A549 (cell line): Measurements from ENCODE around the gene CENPB. TPM values are rescaled to one million over a fixed set of nuclear protein-coding genes. Genes with fewer than 3 reads are reported as not detected.
A peak's percentile ranks its signal among the peaks of the same experiment; 100 is the strongest.

Experiments used
- ATAC-seq, 2 experiments: fragments of 200-7000 bp in 1 of 2; fragments of >200 bp in 1 of 2; cut with Nextera tagmentation in 1 of 2; cut with Tn5 transposase in 1 of 2; 3 replicates each; pipeline versions ENCODE4 v1.8.0 to v1.9.1; 2018 to 2020; ENCODE audit warnings: mild to moderate bottlenecking in 1 of 2, moderate library complexity in 1 of 2
- CTCF ChIA-PET: fragments of 300-600 bp; sonication (Branson Sonifier 250); formaldehyde crosslinking; extraction: SDS; loops from one replicate; lab custom pipeline; 2021; ENCODE audit warnings: antibody characterized with exemption, inconsistent platforms; lab: Yijun Ruan, JAX
- POLR2A ChIA-PET: fragments of 350-600 bp; formaldehyde crosslinking; extraction: SDS; loops from one replicate; lab custom pipeline; 2021; ENCODE audit warnings: antibody characterized with exemption, inconsistent platforms; lab: Yijun Ruan, JAX
- DNase-seq, 2 experiments: peaks; one replicate each; pipeline versions ENCODE4 v3.0.0 to v3.0.0-alpha.2; 2011 to 2016; ENCODE audit warnings: low read depth in 1 of 2, low spot score in 1 of 2
- FAIRE-seq: peaks from 2 replicates; lab custom pipeline; 2011; peaks lifted over from hg19 to GRCh38; lab: Jason Lieb, UNC
- H3K27ac ChIP-seq, 2 experiments: fragments of >200 bp; sonication (Bioruptor Twin); formaldehyde crosslinking; 3 replicates each; pipeline ENCODE4 v1.5.1; 2016 to 2017
- H3K4me1 ChIP-seq: fragments of >200 bp; sonication (Bioruptor Twin); formaldehyde crosslinking; 3 replicates; pipeline ENCODE4 v1.6.1; 2016
- H3K4me2 ChIP-seq: fragments of >200 bp; sonication (Bioruptor Twin); formaldehyde crosslinking; 3 replicates; pipeline ENCODE4 v1.6.1; 2016
- H3K4me3 ChIP-seq: fragments of >200 bp; sonication (Bioruptor Twin); formaldehyde crosslinking; 3 replicates; pipeline ENCODE4 v1.5.1; 2016
- H3K9me3 ChIP-seq: fragments of >200 bp; sonication (Bioruptor Twin); formaldehyde crosslinking; 3 replicates; pipeline ENCODE4 v1.6.1; 2016
- CEBPB ChIP-seq, 2 experiments: fragments of >200 bp in 1 of 2; sonication (Bioruptor Twin) in 1 of 2; formaldehyde crosslinking in 1 of 2; IDR thresholded peaks; 2 replicates each; pipeline ENCODE4 v1.6.1; 2012 to 2016
- CHD4 ChIP-seq: fragments of 200-600 bp; sonication (generic); IDR thresholded peaks from 2 replicates; pipeline ENCODE4 v1.6.1; 2016; ENCODE audit warnings: antibody characterized with exemption, mild to moderate bottlenecking, borderline replicate concordance
- EHMT2 ChIP-seq: fragments of 200-600 bp; sonication (generic); IDR thresholded peaks from 2 replicates; pipeline ENCODE4 v1.6.1; 2016; ENCODE audit warnings: antibody characterized with exemption, low read depth, mild to moderate bottlenecking, moderate library complexity
- EP300 ChIP-seq, 2 experiments: fragments of >200 bp; sonication (Bioruptor Twin); formaldehyde crosslinking; IDR thresholded peaks; 2 replicates in 1 of 2; 3 replicates in 1 of 2; pipeline ENCODE4 v1.6.1; 2016 to 2017
- FOSL2 ChIP-seq, 2 experiments: fragments of 450-650 bp in 1 of 2; fragments of >200 bp in 1 of 2; sonication (Bioruptor Twin) in 1 of 2; formaldehyde crosslinking; IDR thresholded peaks; 2 replicates each; pipeline versions ENCODE4 v1.5.0 to v1.6.1; 2016 to 2020; ENCODE audit warnings: mild to moderate bottlenecking in 1 of 2, moderate library complexity in 1 of 2
- FOXS1 ChIP-seq: fragments of 250-450 bp; sonication (Bioruptor Pico); IDR thresholded peaks from 2 replicates; pipeline ENCODE4 v1.5.0; 2020; ENCODE audit warnings: mild to moderate bottlenecking, moderate library complexity
- GATA3 ChIP-seq: IDR thresholded peaks from 2 replicates; pipeline ENCODE4 v1.6.1; 2012; ENCODE audit warnings: borderline replicate concordance
- HDAC2 ChIP-seq: fragments of 200-600 bp; sonication (generic); IDR thresholded peaks from 2 replicates; pipeline ENCODE4 v1.6.1; 2016
- JUNB ChIP-seq: fragments of >200 bp; sonication (Bioruptor Twin); formaldehyde crosslinking; IDR thresholded peaks from 2 replicates; pipeline ENCODE4 v1.6.1; 2016
- MAFK ChIP-seq: fragments of 450-650 bp; IDR thresholded peaks from 2 replicates; pipeline ENCODE4 v1.6.1; 2014; ENCODE audit not compliant: partially characterized antibody
- MYC ChIP-seq: IDR thresholded peaks from 2 replicates; pipeline ENCODE4 v1.6.1; 2012; ENCODE audit warnings: mild to moderate bottlenecking, inconsistent platforms, low read length, improper control_type of control experiment, borderline replicate concordance
- NPAS2 ChIP-seq: fragments of 250-450 bp; sonication (Bioruptor Pico); IDR thresholded peaks from 2 replicates; pipeline ENCODE4 v1.8.0; 2022; ENCODE audit warnings: mild to moderate bottlenecking, moderate library complexity, borderline replicate concordance
- NR3C1 ChIP-seq: fragments of >200 bp; sonication (Bioruptor Twin); formaldehyde crosslinking; IDR thresholded peaks from 3 replicates; pipeline ENCODE4 v1.6.1; 2017
- POLR2AphosphoS2 ChIP-seq: conservative IDR thresholded peaks from 2 replicates; pipeline ENCODE4 v1.6.1; 2012; ENCODE audit warnings: low read length, improper control_type of control experiment, inconsistent platforms
- RNF2 ChIP-seq: fragments of 200-600 bp; sonication (generic); IDR thresholded peaks from 2 replicates; pipeline ENCODE4 v1.6.1; 2016; ENCODE audit warnings: low read depth, mild to moderate bottlenecking, antibody characterized with exemption, moderate library complexity, borderline replicate concordance
- SMC3 ChIP-seq: fragments of >200 bp; sonication (Bioruptor Twin); formaldehyde crosslinking; IDR thresholded peaks from 3 replicates; pipeline ENCODE4 v1.6.1; 2018; ENCODE audit warnings: inconsistent platforms
- TFCP2L1 ChIP-seq: fragments of 250-450 bp; sonication (Bioruptor Pico); IDR thresholded peaks from 2 replicates; pipeline ENCODE4 v1.5.0; 2021; ENCODE audit warnings: mild to moderate bottlenecking
- TP53 ChIP-seq: fragments of 250-450 bp; sonication (Bioruptor Pico); IDR thresholded peaks from 2 replicates; pipeline ENCODE4 v1.5.0; 2021; ENCODE audit warnings: mild to moderate bottlenecking, moderate library complexity
- WGBS: methylation state at CpG from one replicate; pipeline ENCODE4 v1.1.6; 2017; ENCODE audit errors: missing lambda C conversion rate; 5-methylcytosine and 5-hydroxymethylcytosine counted together
- polyA plus RNA-seq, 4 experiments: library from polyadenylated mRNA; depleted of rRNA in 3 of 4; stranded (reverse); fragments of >200 nt; fragmentation: RNase III in 1 of 4; extraction: RNeasy Plus Mini Kit Qiagen cat#74134 plus additional on column Dnase treatment in 1 of 4; gene quantifications; 2 replicates in 3 of 4; 3 replicates in 1 of 4; pipeline ENCODE4 v1.2.3, GENCODE V29; 2011 to 2017
- TF ChIP-seq, protein P1 (sequence below): fragments of >200 bp; sonication (Bioruptor Twin); formaldehyde crosslinking; IDR thresholded peaks from 2 replicates; pipeline ENCODE4 v1.6.1; 2016
- TF ChIP-seq, protein P2 (sequence below): fragments of >200 bp; sonication (Bioruptor Twin); formaldehyde crosslinking; IDR thresholded peaks from 3 replicates; pipeline ENCODE4 v1.5.1; 2016
- TF ChIP-seq, protein P3 (sequence below): IDR thresholded peaks from 2 replicates; pipeline ENCODE4 v1.6.1; 2012
- TF ChIP-seq, protein P4 (sequence below): fragments of 150-350 bp; IDR thresholded peaks from 2 replicates; pipeline ENCODE4 v1.6.1; 2014; ENCODE audit warnings: low read depth, mild to moderate bottlenecking, low read length
- TF ChIP-seq, protein P5 (sequence below): IDR thresholded peaks from 2 replicates; pipeline ENCODE4 v1.6.1; 2012

CENPB gene
- polyA plus RNA-seq, 2 of the 4 experiments (the other 2 are of a cell fraction), result 42.6 to 106 TPM

DNA sequence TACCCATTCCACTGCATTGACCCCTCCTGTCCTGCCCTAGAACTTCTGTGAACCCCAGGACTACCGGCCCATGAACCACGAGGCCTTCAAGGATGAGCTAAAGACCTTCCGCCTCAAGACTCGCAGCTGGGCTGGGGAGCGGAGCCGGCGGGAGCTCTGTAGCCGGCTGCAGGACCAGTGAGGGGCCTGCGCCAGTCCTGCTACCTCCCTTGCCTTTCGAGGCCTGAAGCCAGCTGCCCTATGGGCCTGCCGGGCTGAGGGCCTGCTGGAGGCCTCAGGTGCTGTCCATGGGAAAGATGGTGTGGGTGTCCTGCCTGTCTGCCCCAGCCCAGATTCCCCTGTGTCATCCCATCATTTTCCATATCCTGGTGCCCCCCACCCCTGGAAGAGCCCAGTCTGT, 18.2 kb upstream of the CENPB start:
- Histone ChIP-seq H3K27ac (peak overlapping the region; percentile 95 to 99), H3K4me3 (no peak overlapping the region), H3K4me1 (peaks cover 82% of the 10 kb centered on the region), H3K4me2 (no peak overlapping the region), H3K9me3 (peaks cover 4% of the 10 kb centered on the region)
- TF ChIP-seq HDAC2 (no peak), EP300 (IDR thresholded peaks at IDR 0.05) (no peak), SMC3 (no peak), FOSL2 (IDR thresholded peaks at IDR 0.05) (no peak), FOSL2 (CRISPR knock-in tag; IDR thresholded peaks at IDR 0.05) (no peak), GATA3 (no peak), MYC (no peak), TFCP2L1 (CRISPR knock-in tag) (no peak), NR3C1 (no peak)
- TF ChIP-seq, protein P1, sequence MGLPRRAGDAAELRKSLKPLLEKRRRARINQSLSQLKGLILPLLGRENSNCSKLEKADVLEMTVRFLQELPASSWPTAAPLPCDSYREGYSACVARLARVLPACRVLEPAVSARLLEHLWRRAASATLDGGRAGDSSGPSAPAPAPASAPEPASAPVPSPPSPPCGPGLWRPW, result no peak
- TF ChIP-seq, protein P2, sequence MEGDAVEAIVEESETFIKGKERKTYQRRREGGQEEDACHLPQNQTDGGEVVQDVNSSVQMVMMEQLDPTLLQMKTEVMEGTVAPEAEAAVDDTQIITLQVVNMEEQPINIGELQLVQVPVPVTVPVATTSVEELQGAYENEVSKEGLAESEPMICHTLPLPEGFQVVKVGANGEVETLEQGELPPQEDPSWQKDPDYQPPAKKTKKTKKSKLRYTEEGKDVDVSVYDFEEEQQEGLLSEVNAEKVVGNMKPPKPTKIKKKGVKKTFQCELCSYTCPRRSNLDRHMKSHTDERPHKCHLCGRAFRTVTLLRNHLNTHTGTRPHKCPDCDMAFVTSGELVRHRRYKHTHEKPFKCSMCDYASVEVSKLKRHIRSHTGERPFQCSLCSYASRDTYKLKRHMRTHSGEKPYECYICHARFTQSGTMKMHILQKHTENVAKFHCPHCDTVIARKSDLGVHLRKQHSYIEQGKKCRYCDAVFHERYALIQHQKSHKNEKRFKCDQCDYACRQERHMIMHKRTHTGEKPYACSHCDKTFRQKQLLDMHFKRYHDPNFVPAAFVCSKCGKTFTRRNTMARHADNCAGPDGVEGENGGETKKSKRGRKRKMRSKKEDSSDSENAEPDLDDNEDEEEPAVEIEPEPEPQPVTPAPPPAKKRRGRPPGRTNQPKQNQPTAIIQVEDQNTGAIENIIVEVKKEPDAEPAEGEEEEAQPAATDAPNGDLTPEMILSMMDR, result no peak
- ATAC-seq (no peak), FAIRE-seq (no peak), DNase-seq (no peak)
- WGBS, result 94% methylated on average over 11 of the region's 11 CpGs
- ChIA-PET CTCF (interaction anchor here (2.0 kb wide), 1 partner anchor 50 kb away, joined by 8 read pairs; no protein-coding TSS in a partner anchor), POLR2A (interaction anchor here (1.0 kb wide), 1 partner anchor 9 kb away, joined by 3 read pairs; the partner anchor contains the start of gene CDC25B)

DNA sequence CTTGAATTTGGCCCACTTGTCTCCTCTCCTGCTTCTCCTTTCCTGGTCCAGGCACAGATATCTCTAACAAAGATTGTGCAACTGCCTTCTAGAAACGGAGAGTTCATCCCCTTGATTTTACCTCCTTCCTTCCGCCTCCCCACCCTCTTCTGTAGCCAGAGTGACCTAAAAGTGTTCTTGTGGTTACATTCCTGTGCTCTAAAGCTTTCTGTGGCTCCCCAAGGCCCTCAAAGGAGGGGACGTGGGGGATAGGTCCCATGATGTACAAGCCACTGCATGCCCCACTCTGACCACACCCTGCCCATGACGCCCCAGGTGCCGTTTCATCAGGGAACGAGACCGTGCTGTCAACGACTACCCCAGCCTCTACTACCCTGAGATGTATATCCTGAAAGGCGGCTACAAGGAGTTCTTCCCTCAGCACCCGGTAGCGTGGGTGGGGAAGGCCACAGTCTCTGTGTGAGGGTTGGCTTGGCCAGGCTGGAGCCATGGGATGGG, 17.8 kb upstream of the CENPB start:
- ChIA-PET POLR2A (interaction anchor here (1.0 kb wide), 1 partner anchor 8 kb away, joined by 3 read pairs; the partner anchor contains the start of gene CDC25B), CTCF (interaction anchor here (2.0 kb wide), 1 partner anchor 51 kb away, joined by 8 read pairs; no protein-coding TSS in a partner anchor)
- Histone ChIP-seq H3K9me3 (peaks cover 4% of the 10 kb centered on the region), H3K4me2 (no peak overlapping the region), H3K4me1 (peaks cover 84% of the 10 kb centered on the region), H3K27ac (peak overlapping the region; percentile 95 to 99; a peak in 5 of 6 replicates), H3K4me3 (no peak overlapping the region)
- FAIRE-seq (no peak), DNase-seq (no peak), ATAC-seq (no peak)
- WGBS, result 91% methylated on average over 11 of the region's 11 CpGs
- TF ChIP-seq CEBPB (IDR thresholded peaks at IDR 0.05) (peak in 1 of 2 experiments; percentile 55; a peak in 3 of 4 replicates), TP53 (no peak)

DNA sequence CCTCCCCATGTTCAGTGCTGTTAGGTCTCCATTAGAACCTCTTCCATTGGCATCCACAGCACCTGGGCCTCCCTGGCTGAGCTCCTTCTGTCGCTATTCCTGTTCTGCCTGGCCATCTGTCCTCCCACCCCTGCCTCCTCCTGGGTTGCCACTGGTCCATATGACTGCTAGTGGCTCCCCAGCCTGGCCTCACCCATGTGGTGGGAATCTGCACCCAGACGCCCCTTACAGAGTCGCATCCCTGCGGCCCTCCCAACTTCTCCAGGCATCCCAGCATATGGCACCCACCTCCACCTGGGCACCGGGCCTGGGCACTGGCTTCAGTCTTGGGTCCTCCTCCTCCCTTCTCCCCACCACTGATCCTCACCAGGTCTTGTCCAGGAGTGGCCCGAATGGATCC, 17.3 kb upstream of the CENPB start:
- 74% methylated on average over 6 of the region's 6 CpGs for WGBS
- no peak for TF ChIP-seq MAFK
- TF ChIP-seq RNF2, result no peak
- no peak for TF ChIP-seq JUNB
- TF ChIP-seq, protein P3, sequence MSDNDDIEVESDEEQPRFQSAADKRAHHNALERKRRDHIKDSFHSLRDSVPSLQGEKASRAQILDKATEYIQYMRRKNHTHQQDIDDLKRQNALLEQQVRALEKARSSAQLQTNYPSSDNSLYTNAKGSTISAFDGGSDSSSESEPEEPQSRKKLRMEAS, result no peak
- no peak for TF ChIP-seq NPAS2 (CRISPR knock-in tag)
- TF ChIP-seq, protein P4, sequence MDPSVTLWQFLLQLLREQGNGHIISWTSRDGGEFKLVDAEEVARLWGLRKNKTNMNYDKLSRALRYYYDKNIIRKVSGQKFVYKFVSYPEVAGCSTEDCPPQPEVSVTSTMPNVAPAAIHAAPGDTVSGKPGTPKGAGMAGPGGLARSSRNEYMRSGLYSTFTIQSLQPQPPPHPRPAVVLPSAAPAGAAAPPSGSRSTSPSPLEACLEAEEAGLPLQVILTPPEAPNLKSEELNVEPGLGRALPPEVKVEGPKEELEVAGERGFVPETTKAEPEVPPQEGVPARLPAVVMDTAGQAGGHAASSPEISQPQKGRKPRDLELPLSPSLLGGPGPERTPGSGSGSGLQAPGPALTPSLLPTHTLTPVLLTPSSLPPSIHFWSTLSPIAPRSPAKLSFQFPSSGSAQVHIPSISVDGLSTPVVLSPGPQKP, result no peak
- TF ChIP-seq TP53, result no peak
- no peak for TF ChIP-seq EHMT2
- TF ChIP-seq, protein P5, sequence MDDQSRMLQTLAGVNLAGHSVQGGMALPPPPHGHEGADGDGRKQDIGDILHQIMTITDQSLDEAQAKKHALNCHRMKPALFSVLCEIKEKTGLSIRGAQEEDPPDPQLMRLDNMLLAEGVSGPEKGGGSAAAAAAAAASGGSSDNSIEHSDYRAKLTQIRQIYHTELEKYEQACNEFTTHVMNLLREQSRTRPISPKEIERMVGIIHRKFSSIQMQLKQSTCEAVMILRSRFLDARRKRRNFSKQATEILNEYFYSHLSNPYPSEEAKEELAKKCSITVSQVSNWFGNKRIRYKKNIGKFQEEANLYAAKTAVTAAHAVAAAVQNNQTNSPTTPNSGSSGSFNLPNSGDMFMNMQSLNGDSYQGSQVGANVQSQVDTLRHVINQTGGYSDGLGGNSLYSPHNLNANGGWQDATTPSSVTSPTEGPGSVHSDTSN, result no peak
- no peak for TF ChIP-seq CEBPB (IDR thresholded peaks at IDR 0.05)
- TF ChIP-seq FOXS1 (CRISPR knock-in tag), result no peak
- TF ChIP-seq CHD4, result no peak
- TF ChIP-seq POLR2AphosphoS2, result no peak; the same call in 1 of the 2 replicates

More for the DNA sequence above, 17.3 kb upstream of the CENPB start:
- Histone ChIP-seq H3K27ac (peak overlapping the region; percentile 5 to 95; a peak in 4 of 6 replicates), H3K4me2 (no peak overlapping the region), H3K4me3 (no peak overlapping the region), H3K4me1 (peaks cover 86% of the 10 kb centered on the region), H3K9me3 (peaks cover 4% of the 10 kb centered on the region)
- ChIA-PET POLR2A (no interaction called here), CTCF (no interaction called here)
- FAIRE-seq, result no peak
- DNase-seq, result no peak
- ATAC-seq, result no peak
